ENCODE results near the gene IGF1R. TPM values are rescaled to one million over a fixed set of nuclear protein-coding genes. Genes with fewer than 3 reads are reported as not detected.

The IGF1R gene
- total and polyA plus RNA-seq, 2 of the 13 experiments (the other 11 are each of a cell fraction or from before 2014, with no cell fraction given) = 15.9 to 18.4 TPM

GRCh38 chr15:98734466-98735199, 86.3 kb downstream of the IGF1R start (continued):
- no peak for TF ChIP-seq ZNF740 (CRISPR knock-in tag; IDR thresholded peaks at IDR 0.05)
- peak; percentile 43; the same call in 1 of the 2 replicates for TF ChIP-seq RARA (CRISPR knock-in tag; IDR thresholded peaks at IDR 0.05)
- TF ChIP-seq ZC3H4 (CRISPR knock-in tag; IDR thresholded peaks at IDR 0.05; ENCODE audit: borderline replicate concordance) = no peak
- TF ChIP-seq ZNF660 (CRISPR knock-in tag; IDR thresholded peaks at IDR 0.05; ENCODE audit: borderline replicate concordance, low read depth) = no peak
- no peak for TF ChIP-seq TFDP2 (CRISPR knock-in tag; IDR thresholded peaks at IDR 0.05)
- TF ChIP-seq HMGXB3 (CRISPR knock-in tag; IDR thresholded peaks at IDR 0.05; ENCODE audit: borderline replicate concordance) = no peak
- peak; percentile 80 for TF ChIP-seq CEBPB (IDR thresholded peaks at IDR 0.05; ENCODE audit: borderline replicate concordance, low read depth, low read length)
- no peak for TF ChIP-seq STAG1 (CRISPR knock-in tag; IDR thresholded peaks at IDR 0.05)
- TF ChIP-seq ZFP41 (CRISPR knock-in tag; IDR thresholded peaks at IDR 0.05; ENCODE audit: borderline replicate concordance) = no peak
- TF ChIP-seq MIER2 (CRISPR knock-in tag; IDR thresholded peaks at IDR 0.05) = no peak
- no peak for TF ChIP-seq ZNF18 (CRISPR knock-in tag; IDR thresholded peaks at IDR 0.05; ENCODE audit: insufficient replicate concordance)
- TF ChIP-seq SP4 (CRISPR knock-in tag; IDR thresholded peaks at IDR 0.05) = no peak
- no peak for TF ChIP-seq RFXANK (CRISPR knock-in tag; IDR thresholded peaks at IDR 0.05)
- no peak for TF ChIP-seq NFE2 (CRISPR knock-in tag; IDR thresholded peaks at IDR 0.05)
- no peak for TF ChIP-seq ZNF784 (CRISPR knock-in tag; IDR thresholded peaks at IDR 0.05; ENCODE audit: borderline replicate concordance)
- TF ChIP-seq CENPBD1 (CRISPR knock-in tag; IDR thresholded peaks at IDR 0.05; ENCODE audit: borderline replicate concordance, low read depth) = no peak
- no peak for TF ChIP-seq FOXK2 (IDR thresholded peaks at IDR 0.05)
- TF ChIP-seq HBP1 (CRISPR knock-in tag; IDR thresholded peaks at IDR 0.05; ENCODE audit: low read depth) = no peak
